GM13977 (cell line): Measurements from ENCODE around the gene RFC5.
"Not testable (repeated sequence)": the region's sequence is repeated elsewhere in the genome, so short reads cannot be mapped to it uniquely, and the experiment has no call there.

Experiments
- DNase-seq: peaks from one replicate; pipeline ENCODE4 v3.0.0; 2012; ENCODE audit warnings: low spot score
- CTCF ChIP-seq: IDR thresholded peaks from 2 replicates; pipeline ENCODE4 v1.5.1; 2012; ENCODE audit warnings: mild to moderate bottlenecking, control low read depth; ENCODE audit not compliant: insufficient read depth; ENCODE audit errors: extremely low read depth, missing control alignments
- in situ Hi-C: fragments of 300-500 bp; cut with MboI; formaldehyde crosslinking; loops from one replicate; pipeline ENCODE4 v1.12.0; 2022; ENCODE audit warnings: low sequenced_read_pairs, low pct_unique_long_range_greater_than_20kb, mixed read lengths, inconsistent platforms; ENCODE audit not compliant: unreplicated experiment

The RFC5 gene

GRCh38 chr12:118070650-118071049, 54.1 kb downstream of the RFC5 start:
- TF ChIP-seq CTCF, result no peak
- in situ Hi-C loops, result no loop called here
- no peak for DNase-seq

GRCh38 chr12:118073768-118074167, 57.3 kb downstream of the RFC5 start:
- TF ChIP-seq CTCF, result no peak
- in situ Hi-C loops, result no loop called here
- DNase-seq, result no peak

- in situ Hi-C loops, DNase-seq: not testable (repeated sequence)
These were observed 65.0 kb downstream of the RFC5 start for GRCh38 chr12:118081521-118081920.
